Measurements from ENCODE around the gene IFITM5.

DNA sequence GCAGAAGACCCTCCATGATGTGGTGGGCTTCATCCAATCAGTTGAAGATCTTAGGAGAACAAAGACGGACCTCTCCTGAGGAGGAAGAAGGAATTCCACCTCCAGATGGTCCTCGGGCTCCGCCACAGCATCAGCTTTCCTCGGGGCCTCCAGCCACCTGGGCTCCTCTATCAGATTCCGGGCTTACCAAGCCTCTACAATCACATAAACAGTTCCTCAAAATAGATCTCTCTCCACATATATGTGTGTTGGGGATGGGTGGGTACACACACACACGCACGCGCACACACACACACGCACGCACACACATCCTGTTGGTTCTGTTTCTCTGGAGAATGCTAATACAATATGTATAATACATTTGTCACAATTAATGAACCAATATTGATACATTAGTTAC, 39.9 kb downstream of the IFITM5 start:
- TF ChIP-seq CTCF (IDR thresholded peaks at IDR 0.05) (no peak), POLR2A (IDR thresholded peaks at IDR 0.05) (no peak)

Data from thyroid gland (tissue), 4 donors.